Neural progenitor cell (in vitro differentiated cells): Measurements from ENCODE around the gene NBAS.

Source experiments
- EZH2 ChIP-seq: fragments of 200-600 bp; sonication (generic); IDR thresholded peaks from 2 replicates; pipeline ENCODE4 v1.6.1; 2017; ENCODE audit warnings: antibody characterized with exemption, mild to moderate bottlenecking, moderate library complexity
- EZH2phosphoT487 ChIP-seq: fragments of 200-600 bp; sonication (generic); IDR thresholded peaks from 2 replicates; pipeline ENCODE4 v1.6.1; 2017; ENCODE audit warnings: antibody characterized with exemption
- TF ChIP-seq, protein P1 (sequence below): fragments of 200-600 bp; sonication (generic); IDR thresholded peaks from 2 replicates; pipeline ENCODE4 v1.5.1; 2017; ENCODE audit warnings: antibody characterized with exemption, mild to moderate bottlenecking

DNA sequence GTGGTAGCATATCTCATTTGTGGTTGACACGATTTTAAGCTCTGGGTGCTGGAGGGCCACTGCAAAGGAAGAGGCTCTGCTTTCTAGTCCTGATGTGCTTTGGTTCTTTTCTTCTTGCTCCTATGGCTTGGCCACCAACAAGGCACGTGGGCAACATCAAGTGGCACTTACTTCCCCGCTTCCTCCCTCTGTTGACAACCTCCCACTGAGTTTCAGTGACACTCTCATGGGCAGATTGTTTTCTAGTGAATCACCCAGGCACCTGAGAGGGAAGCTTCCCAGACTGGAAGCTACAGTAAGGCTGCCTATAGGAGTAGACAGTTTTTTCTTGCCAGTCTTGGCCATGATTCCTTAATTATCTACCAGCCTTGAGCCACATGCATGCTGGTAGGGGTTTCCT is 89.0 kb downstream of the NBAS start:
- TF ChIP-seq, protein P1, sequence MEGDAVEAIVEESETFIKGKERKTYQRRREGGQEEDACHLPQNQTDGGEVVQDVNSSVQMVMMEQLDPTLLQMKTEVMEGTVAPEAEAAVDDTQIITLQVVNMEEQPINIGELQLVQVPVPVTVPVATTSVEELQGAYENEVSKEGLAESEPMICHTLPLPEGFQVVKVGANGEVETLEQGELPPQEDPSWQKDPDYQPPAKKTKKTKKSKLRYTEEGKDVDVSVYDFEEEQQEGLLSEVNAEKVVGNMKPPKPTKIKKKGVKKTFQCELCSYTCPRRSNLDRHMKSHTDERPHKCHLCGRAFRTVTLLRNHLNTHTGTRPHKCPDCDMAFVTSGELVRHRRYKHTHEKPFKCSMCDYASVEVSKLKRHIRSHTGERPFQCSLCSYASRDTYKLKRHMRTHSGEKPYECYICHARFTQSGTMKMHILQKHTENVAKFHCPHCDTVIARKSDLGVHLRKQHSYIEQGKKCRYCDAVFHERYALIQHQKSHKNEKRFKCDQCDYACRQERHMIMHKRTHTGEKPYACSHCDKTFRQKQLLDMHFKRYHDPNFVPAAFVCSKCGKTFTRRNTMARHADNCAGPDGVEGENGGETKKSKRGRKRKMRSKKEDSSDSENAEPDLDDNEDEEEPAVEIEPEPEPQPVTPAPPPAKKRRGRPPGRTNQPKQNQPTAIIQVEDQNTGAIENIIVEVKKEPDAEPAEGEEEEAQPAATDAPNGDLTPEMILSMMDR, result no peak
- TF ChIP-seq EZH2 (no peak), EZH2phosphoT487 (no peak)
